Right lung (tissue), 5 donors: ENCODE measurements around the gene LAD1. TPM values are rescaled to one million over a fixed set of nuclear protein-coding genes. Genes with fewer than 3 reads are reported as not detected.

Experiments used
- DNase-seq, 2 donors: peaks; one replicate each; pipeline ENCODE4 v3.0.0-alpha.2; 2013
- polyA plus RNA-seq, 5 donors: library from polyadenylated mRNA; unstranded; fragments of 120-200 nt; gene quantifications; one replicate each; pipeline versions ENCODE4 v1.2.1 to v1.2.3, GENCODE V29; 2013; ENCODE audit warnings: inconsistent platforms in 1 of 5, low replicate concordance in 1 of 5; ENCODE audit not compliant: insufficient read length in 5 of 5, insufficient read depth in 1 of 5

The LAD1 gene
- polyA plus RNA-seq, 5 donors, result 9.1 to 14.5 (median 11.2) TPM

DNA sequence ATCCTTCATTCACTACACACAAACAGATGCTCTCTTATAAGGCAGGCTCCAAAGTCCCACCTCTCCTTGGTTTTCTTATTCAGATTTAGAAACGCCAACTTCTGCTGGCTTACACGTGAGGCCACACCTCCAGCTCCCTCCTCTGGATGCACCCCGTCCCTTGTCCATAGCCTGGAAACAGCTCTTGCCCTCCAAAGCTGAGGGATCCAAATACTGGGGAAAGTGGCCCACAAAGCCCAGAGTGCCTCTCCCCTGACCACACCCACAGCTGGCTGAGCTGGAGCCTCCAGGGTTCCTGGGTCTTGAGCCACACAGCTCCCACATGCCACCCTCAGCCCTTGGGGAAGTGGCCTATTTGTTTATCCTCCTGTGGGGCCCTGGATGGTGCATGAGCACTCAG lies 4.5 kb downstream of the LAD1 start:
- DNase-seq, result no peak

DNA sequence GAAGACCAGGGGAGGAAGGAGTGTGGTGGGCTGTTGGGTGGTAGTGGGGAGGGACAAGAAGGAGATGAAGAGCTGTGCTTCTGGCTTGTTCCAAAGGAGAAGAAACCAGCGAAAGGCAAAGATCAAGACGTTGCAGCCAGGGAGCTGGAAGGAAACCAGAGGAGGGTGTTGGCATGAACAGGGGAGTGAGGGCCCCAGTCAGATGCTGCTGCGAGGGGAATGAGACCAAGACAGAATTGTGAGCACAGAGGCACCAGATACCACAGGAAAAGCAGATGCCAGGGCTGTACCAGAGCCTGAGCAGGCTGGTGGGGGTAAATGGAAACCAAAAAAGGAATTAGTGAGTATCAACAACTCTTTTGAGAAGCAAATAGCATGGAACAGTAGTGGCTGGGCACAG lies 6.0 kb downstream of the LAD1 start:
- no peak for DNase-seq

DNA sequence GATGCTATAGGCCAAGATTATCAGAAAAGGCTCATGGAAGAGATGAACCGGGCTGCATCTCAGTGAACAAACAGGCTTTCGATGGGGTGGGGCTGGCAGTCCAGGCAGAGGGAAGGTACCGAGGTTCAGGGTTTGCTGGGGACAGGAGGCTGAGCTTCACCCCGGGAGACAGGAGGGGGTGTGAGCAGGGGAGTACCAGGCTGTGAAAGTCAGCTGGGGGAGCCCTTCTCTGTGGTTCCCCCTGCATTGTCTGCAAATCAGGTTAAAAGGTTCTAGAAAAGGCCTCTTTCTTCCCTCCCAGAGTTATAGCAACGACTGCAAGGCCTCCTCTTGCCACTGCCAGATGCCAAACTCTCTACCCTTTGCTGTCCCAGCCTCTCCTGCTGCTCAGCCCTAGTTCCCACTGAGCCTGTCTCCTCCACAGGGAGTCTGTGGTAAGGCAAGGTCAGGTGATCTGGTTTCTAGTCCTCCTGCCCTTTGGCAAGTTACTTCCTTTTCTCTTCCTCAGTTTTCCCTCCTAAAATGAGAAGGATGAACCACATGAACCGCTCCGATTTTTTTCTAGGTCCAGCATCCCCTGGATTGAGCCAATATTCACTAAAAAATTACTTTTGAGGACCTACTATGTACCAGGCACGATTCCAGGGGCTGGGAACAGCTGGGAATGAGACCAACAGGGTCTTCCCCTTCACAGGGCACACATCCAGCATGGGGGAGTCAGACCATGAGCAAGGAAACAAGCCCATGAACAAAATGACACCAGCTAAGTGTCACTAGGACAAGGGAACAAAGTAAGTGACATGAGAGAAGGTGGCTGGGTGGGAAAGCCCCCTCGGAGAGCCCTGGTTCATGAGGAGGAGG lies 7.2 kb downstream of the LAD1 start:
- DNase-seq, result no peak

DNA sequence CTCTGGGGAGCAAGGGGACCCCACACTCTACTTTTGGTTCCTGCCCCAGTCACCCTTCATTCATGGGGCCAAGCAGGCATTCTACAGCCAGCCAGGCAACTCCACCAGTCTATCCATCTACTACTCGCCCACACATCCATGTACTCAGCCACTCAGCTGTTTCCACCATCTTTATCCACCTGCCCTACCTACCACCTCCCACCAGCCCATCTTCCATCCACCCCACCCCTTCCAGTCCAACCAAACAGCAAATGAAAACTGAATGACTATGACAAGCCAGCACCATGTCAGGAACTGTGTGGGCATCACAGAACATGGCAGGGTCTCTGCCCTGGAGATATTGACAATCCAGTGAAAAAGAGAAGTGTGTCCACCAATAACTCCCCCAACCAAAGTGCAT lies 7.9 kb downstream of the LAD1 start:
- DNase-seq, result no peak

DNA sequence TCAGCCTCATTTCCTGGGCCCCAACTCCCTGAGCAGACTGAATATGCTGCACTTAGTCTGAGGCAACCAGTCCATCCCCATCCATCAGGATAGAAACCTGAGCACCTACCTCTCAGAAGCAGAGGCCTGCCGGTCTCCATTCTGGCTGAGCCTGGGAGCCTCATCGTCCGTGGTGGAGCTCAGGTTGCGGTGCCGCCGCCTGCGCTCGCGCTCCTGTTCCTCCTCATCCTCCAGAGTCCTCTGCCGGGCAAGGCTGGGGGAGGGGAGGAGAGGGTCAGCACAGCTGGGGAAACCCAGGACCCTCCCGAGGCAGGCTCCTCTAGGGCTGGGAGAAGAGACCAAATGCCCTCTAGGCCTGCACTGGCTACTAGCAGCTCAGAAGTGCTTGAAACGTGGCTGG lies 10.1 kb downstream of the LAD1 start:
- no peak for DNase-seq

GRCh38 chr1:201386208-201386607 lies 12.9 kb downstream of the LAD1 start:
- DNase-seq, result no peak

- DNase-seq, result no peak
Observed at GRCh38 chr1:201385299-201385891, 13.7 kb downstream of the LAD1 start.

- no peak for DNase-seq
Observed at GRCh38 chr1:201384406-201384782, 14.7 kb downstream of the LAD1 start.

DNA sequence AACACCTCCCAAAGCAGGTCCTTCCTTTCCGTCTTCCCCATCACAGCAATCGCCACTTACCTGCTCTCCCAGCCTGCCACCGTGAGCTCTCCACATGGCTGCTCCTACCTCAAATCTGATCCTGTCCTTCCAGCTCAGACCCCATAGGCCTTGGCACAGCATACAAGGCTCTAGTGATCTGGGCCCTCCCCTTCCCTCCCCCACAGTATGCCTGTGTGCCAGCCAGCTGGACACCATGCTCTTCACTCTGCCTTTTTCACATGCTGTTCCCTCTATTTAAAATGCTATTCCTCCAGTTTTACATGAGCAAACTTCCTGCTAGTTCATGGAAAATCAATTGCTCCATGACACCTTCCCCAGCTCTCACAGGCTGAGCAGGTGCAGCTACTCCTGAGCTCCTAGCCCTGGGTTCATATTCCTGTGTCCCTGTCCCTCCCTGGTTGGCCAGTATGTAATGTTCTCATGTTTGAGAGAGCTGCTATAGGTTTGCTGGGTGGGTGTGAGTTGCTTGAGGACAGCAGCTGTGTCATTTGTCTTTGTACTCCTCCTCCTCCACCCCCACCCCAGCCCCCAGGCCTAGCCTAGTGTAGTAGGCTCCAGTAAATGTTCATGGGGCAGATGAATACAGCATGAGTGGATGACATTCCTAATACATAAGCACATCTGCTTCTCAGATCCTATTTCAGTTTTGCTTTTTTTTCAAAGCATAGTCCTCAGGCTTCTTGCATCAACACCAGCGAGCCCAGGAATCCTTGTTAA lies 15.3 kb downstream of the LAD1 start:
- DNase-seq, result no peak

GRCh38 chr1:201381130-201381529 lies 18.0 kb downstream of the LAD1 start:
- peak; percentile 75 to 76 for DNase-seq

DNA sequence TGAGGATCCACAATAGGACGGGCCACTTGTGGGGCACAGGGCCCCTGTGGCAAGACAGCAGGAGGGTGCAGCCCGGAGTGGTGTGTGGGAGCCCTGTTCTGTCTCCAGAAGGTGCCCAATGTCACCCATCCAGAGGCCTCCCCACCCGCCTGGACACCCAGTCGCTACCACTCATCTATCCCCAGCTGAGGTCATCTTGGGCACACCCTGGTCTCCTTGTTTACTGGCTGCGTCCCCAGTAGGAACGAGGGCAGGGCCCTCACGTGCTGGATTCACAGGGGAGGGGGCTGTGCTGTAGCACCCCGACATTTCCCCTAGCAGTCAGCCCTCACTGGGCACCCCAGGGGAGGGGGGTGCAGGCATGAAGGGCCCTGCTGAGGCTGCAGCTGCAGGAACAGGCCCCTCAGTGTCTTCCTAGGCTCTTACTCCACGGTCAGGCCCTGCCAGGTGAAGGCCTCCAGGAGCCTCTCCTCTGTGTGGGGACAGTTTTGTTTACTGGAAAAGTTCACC lies 19.3 kb downstream of the LAD1 start:
- DNase-seq, result no peak

DNA sequence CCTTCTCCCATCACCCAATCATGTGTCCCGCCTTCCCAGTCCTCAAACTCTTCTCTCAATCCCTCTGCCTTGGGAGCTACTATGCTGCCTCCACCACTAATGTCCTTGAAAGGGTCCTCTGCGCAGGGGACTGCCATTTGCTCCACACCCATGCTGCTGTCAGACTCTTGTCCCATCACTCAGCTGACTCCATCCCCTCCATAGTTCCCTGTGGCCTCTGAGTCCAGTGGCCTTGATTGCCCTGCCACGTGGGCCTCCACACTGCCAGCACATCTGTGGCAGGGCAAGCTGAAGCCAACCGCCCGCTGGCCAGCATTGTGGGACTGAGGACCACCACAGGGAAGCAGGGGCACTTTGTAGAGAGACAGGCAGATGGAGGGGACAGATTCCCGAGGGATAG lies 20.3 kb downstream of the LAD1 start:
- no peak for DNase-seq

- peak in 1 of 2 donors; percentile 36 for DNase-seq
Observed at GRCh38 chr1:201377611-201378092, 21.5 kb downstream of the LAD1 start, which contains the start of gene TNNT2. Gene TNNT2 (minus strand): TSS chr1:201377680. CDS start chr1:201373254, 4,426 bp downstream.

DNA sequence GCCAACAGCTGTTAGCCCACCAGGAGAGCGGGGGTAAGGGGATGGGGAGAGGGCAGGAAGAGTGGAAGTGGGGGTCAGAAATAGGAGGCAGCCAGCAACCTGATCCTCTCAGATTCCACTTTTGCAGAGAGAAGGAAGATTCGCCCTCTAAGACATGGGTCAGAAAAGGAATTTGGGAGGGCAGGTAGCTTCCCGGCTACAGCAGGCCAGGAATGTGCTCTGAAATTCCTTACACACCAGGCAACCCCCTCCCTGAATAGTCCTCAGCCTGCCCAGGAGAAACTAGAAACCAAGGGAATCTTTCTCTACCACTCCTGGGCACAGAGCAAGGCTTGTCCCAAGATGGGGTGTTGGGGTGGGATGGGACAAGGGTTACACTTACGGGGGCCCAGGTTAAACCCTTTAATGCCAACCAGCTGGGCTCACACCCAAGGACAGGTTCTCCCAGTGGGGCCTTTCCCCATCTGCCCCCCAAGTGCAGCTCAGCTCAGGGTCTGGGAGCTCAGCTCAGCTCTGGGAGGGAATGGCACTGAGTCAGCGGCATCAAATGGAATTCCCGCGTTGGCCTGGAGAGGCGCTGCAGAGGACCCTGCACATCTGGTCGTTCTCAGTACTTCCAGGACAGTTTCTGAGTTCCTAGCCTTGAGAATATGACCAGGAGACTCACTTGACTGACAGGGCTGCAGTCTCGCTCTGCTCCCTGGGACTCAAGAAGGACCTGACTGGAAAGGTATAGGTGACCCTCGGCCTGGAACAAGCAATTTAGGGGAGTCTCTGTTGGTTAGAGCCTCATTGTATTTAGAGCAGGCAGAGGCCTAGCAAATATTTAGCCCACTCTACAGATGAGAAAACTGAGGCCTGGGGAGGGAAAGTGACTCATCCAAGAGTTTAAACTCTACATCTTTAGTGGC lies 22.4 kb downstream of the LAD1 start:
- DNase-seq, result no peak

GRCh38 chr1:201376107-201376463 lies 23.0 kb downstream of the LAD1 start:
- no peak for DNase-seq

GRCh38 chr1:201375169-201375568 lies 24.0 kb downstream of the LAD1 start:
- no peak for DNase-seq

DNA sequence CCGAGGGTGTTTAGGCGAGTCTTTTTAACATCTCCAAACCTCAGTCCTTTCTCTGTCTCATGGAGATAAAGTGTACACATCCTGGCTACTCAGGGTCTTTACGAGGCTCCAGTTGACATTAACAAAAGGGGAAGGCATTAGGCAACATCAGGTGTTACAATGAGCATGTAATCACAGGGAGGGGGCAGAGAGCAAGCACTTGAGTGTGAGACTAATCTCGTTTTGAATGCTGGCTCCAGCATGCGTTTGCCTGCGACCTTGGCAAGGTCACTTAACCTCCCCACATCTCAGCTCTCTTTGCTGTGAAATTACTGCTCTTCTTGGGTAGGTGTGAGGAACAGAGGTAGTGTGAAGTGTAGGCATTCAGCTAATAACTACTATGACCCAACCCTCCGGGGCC lies 24.8 kb downstream of the LAD1 start:
- DNase-seq, result no peak

DNA sequence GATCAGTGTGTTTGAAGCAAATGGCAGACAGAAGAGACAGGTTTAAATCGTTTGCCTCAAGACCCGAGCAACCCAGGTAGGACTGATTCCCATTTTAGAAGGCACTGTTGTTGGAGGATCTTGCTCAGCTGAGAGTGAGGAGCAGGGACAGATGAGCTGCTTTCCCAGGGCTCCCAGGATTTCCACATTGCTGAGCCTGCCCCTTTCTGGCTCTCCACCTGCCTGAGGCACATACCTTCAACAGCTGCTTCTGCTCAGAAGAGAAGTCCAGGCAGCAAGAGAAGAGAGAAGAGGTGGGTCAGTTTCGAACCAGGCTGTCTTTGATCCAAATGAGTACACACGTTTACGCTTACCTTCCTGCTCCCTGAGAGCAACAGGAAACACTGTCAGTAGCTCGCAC lies 27.3 kb downstream of the LAD1 start:
- no peak for DNase-seq

DNA sequence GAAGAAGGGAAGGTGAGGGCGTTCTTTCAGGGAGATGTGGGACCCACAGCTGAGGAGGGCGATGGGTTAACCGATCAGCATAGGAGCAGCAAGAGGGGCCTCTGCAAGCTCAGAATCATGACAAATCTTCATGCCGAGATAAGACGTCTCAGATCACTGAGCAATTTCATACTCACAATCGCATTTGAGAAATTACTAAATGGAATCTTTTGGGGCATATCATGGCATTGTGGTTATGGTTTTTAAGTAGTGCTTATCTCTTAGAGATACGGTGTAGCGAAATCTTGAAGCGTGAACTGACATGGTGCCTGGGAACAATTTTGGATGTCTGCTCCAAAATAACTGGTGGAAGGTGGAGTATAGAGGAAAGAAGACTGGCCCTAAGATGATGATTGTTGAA lies 27.8 kb downstream of the LAD1 start:
- DNase-seq, result no peak

DNA sequence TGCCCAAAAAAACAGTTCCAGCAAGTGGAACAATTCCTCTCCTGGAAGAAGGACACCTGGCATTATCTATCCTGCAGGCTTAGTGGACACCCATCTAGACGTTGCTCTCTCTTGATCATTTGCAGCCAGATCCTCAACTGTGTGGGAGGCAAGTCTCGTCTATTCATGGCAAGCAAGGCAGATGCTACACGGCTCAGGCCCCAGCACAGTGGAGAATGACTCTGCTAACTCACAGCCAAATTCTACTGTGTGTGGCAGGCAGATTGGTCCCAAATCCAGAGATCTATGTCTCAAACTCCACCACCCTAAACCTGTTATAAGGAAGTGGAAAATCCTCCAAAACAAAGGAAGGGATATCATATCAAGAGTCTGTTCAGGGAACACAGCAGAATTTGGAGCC lies 28.6 kb downstream of the LAD1 start:
- DNase-seq, result no peak

GRCh38 chr1:201369209-201369608 lies 29.9 kb downstream of the LAD1 start:
- no peak for DNase-seq
